Astrocyte (in vitro differentiated cells and primary cell): ENCODE measurements around the gene CD68. TPM values are rescaled to one million over a fixed set of nuclear protein-coding genes. Genes with fewer than 3 reads are reported as not detected.

Experiments
- DNase-seq: peaks from one replicate; pipeline ENCODE4 v3.0.0-alpha.2; 2010; ENCODE audit warnings: low read depth
- FAIRE-seq: peaks from 2 replicates; lab custom pipeline; 2011; peaks lifted over from hg19 to GRCh38; lab: Jason Lieb, UNC
- H2AFZ ChIP-seq: 2 replicates; pipeline ENCODE4 v1.6.0; 2012; ENCODE audit warnings: low read depth, low read length, inconsistent platforms
- H3K27ac ChIP-seq: 2 replicates; pipeline ENCODE4 v1.5.1; 2011; ENCODE audit warnings: low read depth, low read length, inconsistent platforms
- H3K27me3 ChIP-seq: 2 replicates; pipeline ENCODE4 v1.6.0; 2011; ENCODE audit warnings: low read length, inconsistent platforms; ENCODE audit not compliant: insufficient read depth
- H3K36me3 ChIP-seq: 2 replicates; pipeline ENCODE4 v1.5.1; 2011; ENCODE audit warnings: low read length, inconsistent platforms; ENCODE audit not compliant: insufficient read depth
- H3K4me1 ChIP-seq: 2 replicates; pipeline ENCODE4 v1.5.1; 2011; ENCODE audit warnings: low read length, inconsistent platforms; ENCODE audit not compliant: insufficient read depth
- H3K4me2 ChIP-seq: 2 replicates; pipeline ENCODE4 v1.6.0; 2012; ENCODE audit warnings: low read length, inconsistent platforms
- H3K4me3 ChIP-seq: 2 replicates; pipeline ENCODE4 v1.5.1; 2011; ENCODE audit warnings: low read depth, mild to moderate bottlenecking, low read length, inconsistent platforms; ENCODE audit not compliant: insufficient read depth
- H3K79me2 ChIP-seq: 2 replicates; pipeline ENCODE4 v1.6.0; 2012; ENCODE audit warnings: mild to moderate bottlenecking, low read length, inconsistent platforms; ENCODE audit not compliant: insufficient read depth
- H3K9ac ChIP-seq: 2 replicates; pipeline ENCODE4 v1.6.0; 2012; ENCODE audit warnings: mild to moderate bottlenecking, low read length, inconsistent platforms
- H3K9me3 ChIP-seq: 2 replicates; pipeline ENCODE4 v1.5.1; 2012; ENCODE audit warnings: low read depth, mild to moderate bottlenecking, low read length, inconsistent platforms; ENCODE audit not compliant: insufficient read depth
- H4K20me1 ChIP-seq: 2 replicates; pipeline ENCODE4 v1.6.0; 2012; ENCODE audit warnings: low read length, inconsistent platforms; ENCODE audit not compliant: insufficient read depth
- H3K27ac Mint-ChIP-seq: one replicate; pipeline ENCODE4 v1.8.0; 2021; ENCODE audit warnings: mild to moderate bottlenecking, mixed read lengths; ENCODE audit not compliant: unreplicated experiment
- H3K27me3 Mint-ChIP-seq: one replicate; pipeline ENCODE4 v1.8.0; 2021; ENCODE audit warnings: low read depth, mixed read lengths; ENCODE audit not compliant: unreplicated experiment
- H3K36me3 Mint-ChIP-seq: one replicate; pipeline ENCODE4 v1.8.0; 2021; ENCODE audit warnings: low read depth, mixed read lengths; ENCODE audit not compliant: unreplicated experiment
- H3K4me1 Mint-ChIP-seq: one replicate; pipeline ENCODE4 v1.8.0; 2021; ENCODE audit warnings: low read depth, mixed read lengths; ENCODE audit not compliant: unreplicated experiment
- H3K4me3 Mint-ChIP-seq: one replicate; pipeline ENCODE4 v1.8.0; 2021; ENCODE audit warnings: mild to moderate bottlenecking, moderate library complexity, mixed read lengths; ENCODE audit not compliant: unreplicated experiment
- H3K9me3 Mint-ChIP-seq: one replicate; pipeline ENCODE4 v1.8.0; 2021; ENCODE audit warnings: mild to moderate bottlenecking, mixed read lengths; ENCODE audit not compliant: unreplicated experiment
- EZH2 ChIP-seq: IDR thresholded peaks from 2 replicates; pipeline ENCODE4 v1.6.1; 2012; ENCODE audit warnings: mild to moderate bottlenecking, low read length, inconsistent platforms; ENCODE audit not compliant: insufficient read depth
- total RNA-seq: library from RNA; stranded (reverse); gene quantifications from 2 replicates; pipeline ENCODE4 v1.2.1, GENCODE V29; 2021
- TF ChIP-seq, protein P1 (sequence below): IDR thresholded peaks from 2 replicates; pipeline ENCODE4 v1.5.1; 2011; ENCODE audit warnings: low read depth, mild to moderate bottlenecking, inconsistent platforms, low read length, moderate library complexity; ENCODE audit not compliant: insufficient read depth

Gene CD68
- total RNA-seq, 1 donor from 2014 or later: 4.4 TPM

GRCh38 chr17:7549401-7550055 is 29.9 kb upstream of the CD68 start:
- Histone ChIP-seq H3K27ac (no peak overlapping the region), H3K36me3 (no peaks in the 10 kb centered on the region), H3K4me3 (peak overlapping the region; percentile 74), H3K79me2 (no peaks in the 10 kb centered on the region), H3K9me3 (no peaks in the 10 kb centered on the region), H3K9ac (peak overlapping the region; percentile 69), H2AFZ (peak overlapping the region; percentile 94), H3K27me3 (no peaks in the 10 kb centered on the region), H3K4me1 (peaks cover 11% of the 10 kb centered on the region), H4K20me1 (no peaks in the 10 kb centered on the region), H3K4me2 (peak overlapping the region; percentile 95)
- Mint-ChIP-seq H3K4me3 (peak overlapping the region; percentile 76), H3K4me1 (no peaks in the 10 kb centered on the region), H3K27me3 (peaks cover 24% of the 10 kb centered on the region), H3K36me3 (no peaks in the 10 kb centered on the region), H3K9me3 (peaks cover 3% of the 10 kb centered on the region), H3K27ac (peak overlapping the region; percentile 27)
- FAIRE-seq: no peak
- DNase-seq: no peak
- TF ChIP-seq, protein P1, sequence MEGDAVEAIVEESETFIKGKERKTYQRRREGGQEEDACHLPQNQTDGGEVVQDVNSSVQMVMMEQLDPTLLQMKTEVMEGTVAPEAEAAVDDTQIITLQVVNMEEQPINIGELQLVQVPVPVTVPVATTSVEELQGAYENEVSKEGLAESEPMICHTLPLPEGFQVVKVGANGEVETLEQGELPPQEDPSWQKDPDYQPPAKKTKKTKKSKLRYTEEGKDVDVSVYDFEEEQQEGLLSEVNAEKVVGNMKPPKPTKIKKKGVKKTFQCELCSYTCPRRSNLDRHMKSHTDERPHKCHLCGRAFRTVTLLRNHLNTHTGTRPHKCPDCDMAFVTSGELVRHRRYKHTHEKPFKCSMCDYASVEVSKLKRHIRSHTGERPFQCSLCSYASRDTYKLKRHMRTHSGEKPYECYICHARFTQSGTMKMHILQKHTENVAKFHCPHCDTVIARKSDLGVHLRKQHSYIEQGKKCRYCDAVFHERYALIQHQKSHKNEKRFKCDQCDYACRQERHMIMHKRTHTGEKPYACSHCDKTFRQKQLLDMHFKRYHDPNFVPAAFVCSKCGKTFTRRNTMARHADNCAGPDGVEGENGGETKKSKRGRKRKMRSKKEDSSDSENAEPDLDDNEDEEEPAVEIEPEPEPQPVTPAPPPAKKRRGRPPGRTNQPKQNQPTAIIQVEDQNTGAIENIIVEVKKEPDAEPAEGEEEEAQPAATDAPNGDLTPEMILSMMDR: no peak
- TF ChIP-seq EZH2: no peak

GRCh38 chr17:7550344-7550743 is 29.1 kb upstream of the CD68 start:
- no peaks in the 10 kb centered on the region for H3K9me3 ChIP-seq
- peaks cover 11% of the 10 kb centered on the region for H3K4me1 ChIP-seq
- H2AFZ ChIP-seq: no peak overlapping the region
- no peak overlapping the region for H3K27ac ChIP-seq
- no peaks in the 10 kb centered on the region for H3K27me3 ChIP-seq
- no peak overlapping the region for H3K9ac ChIP-seq
- Mint-ChIP-seq H3K27ac (no peak overlapping the region), H3K36me3 (no peaks in the 10 kb centered on the region), H3K9me3 (peaks cover 3% of the 10 kb centered on the region), H3K4me1 (no peaks in the 10 kb centered on the region), H3K27me3 (peaks cover 24% of the 10 kb centered on the region), H3K4me3 (peak overlapping the region; percentile 21)
- no peaks in the 10 kb centered on the region for H3K36me3 ChIP-seq
- no peak overlapping the region for H3K4me3 ChIP-seq
- H3K79me2 ChIP-seq: no peaks in the 10 kb centered on the region
- TF ChIP-seq, protein P1: no peak
- no peak for TF ChIP-seq EZH2
- no peak for FAIRE-seq
- no peak overlapping the region for H3K4me2 ChIP-seq
- H4K20me1 ChIP-seq: no peaks in the 10 kb centered on the region
- no peak for DNase-seq

DNA sequence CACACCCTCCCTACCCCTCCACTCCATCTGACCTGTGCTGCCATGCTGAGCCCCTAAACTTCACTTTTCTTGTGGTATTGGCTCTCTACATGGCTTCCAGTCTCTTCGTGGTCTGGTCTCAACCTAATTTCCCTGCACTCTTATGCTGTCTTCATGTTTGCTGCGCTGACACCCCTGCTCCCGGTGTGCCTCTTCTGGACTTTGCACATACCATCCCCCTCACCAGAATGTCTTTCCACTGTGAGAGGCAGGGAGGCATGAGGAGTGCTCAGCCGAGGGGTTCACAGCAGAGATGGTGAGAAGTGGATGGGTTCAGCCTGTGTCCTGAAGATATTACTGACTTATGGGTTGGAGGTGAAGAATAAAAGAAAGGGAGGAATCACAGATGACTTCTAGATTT is 28.0 kb upstream of the CD68 start:
- H3K9me3 Mint-ChIP-seq: peaks cover 3% of the 10 kb centered on the region
- no peaks in the 10 kb centered on the region for H4K20me1 ChIP-seq
- TF ChIP-seq, protein P1: no peak
- TF ChIP-seq EZH2: no peak
- DNase-seq: no peak
- no peak for FAIRE-seq
- no peaks in the 10 kb centered on the region for H3K4me1 Mint-ChIP-seq
- H3K79me2 ChIP-seq: no peaks in the 10 kb centered on the region
- no peaks in the 10 kb centered on the region for H3K9me3 ChIP-seq
- peaks cover 11% of the 10 kb centered on the region for H3K4me1 ChIP-seq
- no peak overlapping the region for H3K9ac ChIP-seq
- H3K27me3 ChIP-seq: no peaks in the 10 kb centered on the region
- no peaks in the 10 kb centered on the region for H3K36me3 Mint-ChIP-seq
- no peak overlapping the region for H3K27ac ChIP-seq
- H3K27me3 Mint-ChIP-seq: peaks cover 24% of the 10 kb centered on the region
- H3K4me2 ChIP-seq: no peak overlapping the region
- H3K4me3 ChIP-seq: no peak overlapping the region
- no peak overlapping the region for H3K27ac Mint-ChIP-seq
- no peak overlapping the region for H2AFZ ChIP-seq
- peak overlapping the region; percentile 16 for H3K4me3 Mint-ChIP-seq
- H3K36me3 ChIP-seq: no peaks in the 10 kb centered on the region
